ENCODE results near the gene CCIN.

CCIN gene

GRCh38 chr9:36190388-36191289 lies 21.5 kb downstream of the CCIN start, which contains the start of gene CLTA:
Gene CLTA (plus strand): TSS chr9:36190921. CDS start chr9:36191057, 136 bp downstream.
- peak within 1 kb of the TSS; percentile 93 for H3K4me3 ChIP-seq (ENCODE audit: low read length)
- TF ChIP-seq CTCF (IDR thresholded peaks at IDR 0.05; ENCODE audit: insufficient read depth, low read depth, low read length, missing control alignments), result peak; percentile 62
- peak; percentile 99 for DNase-seq (ENCODE audit: low read depth)

GRCh38 chr9:36191290-36191645 lies 22.1 kb downstream of the CCIN start:
- peak; percentile 44 for DNase-seq (ENCODE audit: low read depth)
- TF ChIP-seq CTCF (IDR thresholded peaks at IDR 0.05; ENCODE audit: insufficient read depth, low read depth, low read length, missing control alignments), result no peak
- peak overlapping the region; percentile 93 for H3K4me3 ChIP-seq (ENCODE audit: low read length)

- DNase-seq (ENCODE audit: low read depth), result peak; percentile 16
- TF ChIP-seq CTCF (IDR thresholded peaks at IDR 0.05; ENCODE audit: insufficient read depth, low read depth, low read length, missing control alignments), result no peak
- peak overlapping the region; percentile 93 for H3K4me3 ChIP-seq (ENCODE audit: low read length)
Measured at GRCh38 chr9:36191686-36192085, 22.5 kb downstream of the CCIN start.

DNA sequence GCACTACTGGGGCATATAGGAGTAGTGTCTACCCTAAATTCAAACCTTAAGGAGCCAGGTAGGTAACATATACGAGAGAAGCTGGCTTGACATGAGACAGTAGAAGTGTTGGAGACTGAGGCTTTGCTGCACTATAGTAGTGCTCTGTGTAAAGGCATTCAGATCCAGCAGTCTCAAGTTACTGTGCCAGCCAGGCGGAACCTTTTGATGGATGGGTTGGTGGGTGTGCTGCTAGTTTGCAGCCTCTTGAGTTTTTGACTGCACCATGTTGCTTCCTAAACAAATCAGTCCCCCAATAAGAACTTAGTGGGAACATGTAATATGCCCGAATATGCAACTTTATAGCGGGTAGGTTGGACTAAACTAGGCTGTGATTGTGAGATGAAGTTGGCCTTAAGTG lies 23.0 kb downstream of the CCIN start:
- peak; percentile 29 for DNase-seq (ENCODE audit: low read depth)
- no peak for TF ChIP-seq CTCF (IDR thresholded peaks at IDR 0.05; ENCODE audit: insufficient read depth, low read depth, low read length, missing control alignments)
- peak overlapping the region; percentile 93 for H3K4me3 ChIP-seq (ENCODE audit: low read length)

DNA sequence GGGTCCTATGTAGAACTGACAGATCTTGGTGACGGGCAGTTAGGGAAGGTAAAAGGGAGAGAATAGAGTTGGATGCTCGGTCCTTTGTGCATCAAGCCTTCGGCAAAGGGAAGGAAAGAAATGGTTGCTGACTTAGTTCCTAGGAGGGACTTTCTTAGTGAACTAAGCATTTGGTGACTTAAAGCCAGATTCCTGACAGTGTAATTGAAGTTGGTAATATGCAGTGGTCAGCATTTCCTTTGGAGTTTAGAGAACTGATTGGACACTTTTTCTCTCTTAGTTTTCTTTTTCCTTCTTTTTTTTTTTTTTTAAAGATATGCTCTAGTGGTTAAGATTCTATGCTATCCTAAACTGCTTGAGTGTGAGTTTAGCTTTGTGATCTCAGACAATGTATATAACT lies 23.8 kb downstream of the CCIN start:
- DNase-seq (ENCODE audit: low read depth), result no peak
- H3K4me3 ChIP-seq (ENCODE audit: low read length), result peak overlapping the region; percentile 93
- TF ChIP-seq CTCF (IDR thresholded peaks at IDR 0.05; ENCODE audit: insufficient read depth, low read depth, low read length, missing control alignments), result no peak

GRCh38 chr9:36194326-36195000 lies 25.3 kb downstream of the CCIN start:
- TF ChIP-seq CTCF (IDR thresholded peaks at IDR 0.05; ENCODE audit: insufficient read depth, low read depth, low read length, missing control alignments), result no peak
- H3K4me3 ChIP-seq (ENCODE audit: low read length), result no peak overlapping the region
- peak; percentile 54 for DNase-seq (ENCODE audit: low read depth)
